Lung (tissue), 12 donors: ENCODE data around the gene CFI. TPM values are rescaled to one million over a fixed set of nuclear protein-coding genes. Genes with fewer than 3 reads are reported as not detected.

Source experiments
- ATAC-seq: fragments of 200-7000 bp; cut with Tn5 transposase; one replicate; pipeline ENCODE4 v1.9.1; 2020; ENCODE audit warnings: moderate number of reproducible peaks; ENCODE audit not compliant: insufficient read depth, low FRiP score
- DNase-seq, 3 donors: peaks; one replicate each; pipeline ENCODE4 v3.0.0-alpha.2; 2013 to 2017
- H3K27ac ChIP-seq, 2 donors: one replicate each; pipeline ENCODE4 v1.5.1; 2013; ENCODE audit warnings: mild to moderate bottlenecking in 2 of 2, moderate library complexity in 2 of 2, control low read depth in 1 of 2, inconsistent platforms in 1 of 2, low read depth in 1 of 2, low read length in 1 of 2
- H3K27me3 ChIP-seq, 3 donors: one replicate each; pipeline ENCODE4 v1.5.1; 2013; ENCODE audit warnings: low read length in 2 of 3; ENCODE audit not compliant: control insufficient read depth in 3 of 3, insufficient read depth in 3 of 3
- H3K36me3 ChIP-seq, 4 donors: one replicate each; pipeline ENCODE4 v1.5.1; 2013; ENCODE audit warnings: low read length in 4 of 4, mild to moderate bottlenecking in 1 of 4, moderate library complexity in 1 of 4; ENCODE audit not compliant: control insufficient read depth in 4 of 4, insufficient read depth in 4 of 4
- H3K4me1 ChIP-seq, 5 donors: one replicate each; pipeline ENCODE4 v1.5.1; 2013; ENCODE audit warnings: low read length in 5 of 5, mild to moderate bottlenecking in 2 of 5, moderate library complexity in 1 of 5; ENCODE audit not compliant: control insufficient read depth in 5 of 5, insufficient read depth in 5 of 5
- H3K4me3 ChIP-seq: one replicate; pipeline ENCODE4 v1.5.1; 2013; ENCODE audit warnings: mild to moderate bottlenecking, control low read depth, moderate library complexity
- H3K9ac ChIP-seq, 2 donors: one replicate each; pipeline ENCODE4 v1.5.1; 2013; ENCODE audit warnings: low read length in 2 of 2, control low read depth in 1 of 2; ENCODE audit not compliant: insufficient read depth in 1 of 2
- H3K9me3 ChIP-seq, 4 donors: one replicate each; pipeline ENCODE4 v1.5.1; 2013; ENCODE audit warnings: low read length in 3 of 4, mild to moderate bottlenecking in 1 of 4, moderate library complexity in 1 of 4; ENCODE audit not compliant: control insufficient read depth in 4 of 4, insufficient read depth in 3 of 4
- CTCF ChIP-seq: IDR thresholded peaks from 2 replicates; pipeline ENCODE4 v1.5.1; 2012; ENCODE audit warnings: mild to moderate bottlenecking; ENCODE audit errors: control extremely low read depth, extremely low read depth
- WGBS, 2 donors: extraction: QIAGEN DNeasy Blood & Tissue Kit; methylation state at CpG; one replicate each; pipeline ENCODE4 v1.1.7; 2013; 5-methylcytosine and 5-hydroxymethylcytosine counted together
- polyA plus RNA-seq, 2 donors: library from polyadenylated mRNA; stranded (reverse); fragments of 200-250 nt; gene quantifications; one replicate each; pipeline ENCODE4 v1.2.1, GENCODE V29; 2013
- total RNA-seq, 2 donors: library from RNA; depleted of rRNA in 1 of 2; stranded (reverse); fragments of >200 nt in 1 of 2; gene quantifications; one replicate each; pipeline ENCODE4 v1.2.1, GENCODE V29; 2014 to 2021
- donor health status: control.
- donor health status: control.
- donor health status: Bipolar disorder and iron deficiency.
- donor health status: healthy.
- donor health status: DM: yes; HTN: yes; CAD: no.

Gene CFI
- total and polyA plus RNA-seq, 4 donors, result 38.2 to 150 (median 60.8) TPM

GRCh38 chr4:109847896-109848442 is 46.2 kb upstream of the CFI start, which contains the start of gene LRIT3:
Gene LRIT3, plus strand, starts transcription at chr4:109848107. Its CDS starts 95 bp downstream, at chr4:109848202.
- Histone ChIP-seq H3K9ac (no peak within 1 kb of the TSS), H3K9me3 (no peaks in the 10 kb centered on the region), H3K4me3 (no peak within 1 kb of the TSS), H3K27ac (no peak within 1 kb of the TSS), H3K27me3 (no peaks in the 10 kb centered on the region), H3K4me1 (no peaks in the 10 kb centered on the region), H3K36me3 (no peaks in the 10 kb centered on the region)
- 82 to 86% methylated on average over 5 of the region's 5 CpGs for WGBS, 2 donors
- TF ChIP-seq CTCF, result no peak
- DNase-seq, result no peak
- no peak for ATAC-seq

- no peaks in the 10 kb centered on the region for H3K9me3 ChIP-seq
- DNase-seq (no peak), ATAC-seq (no peak)
- no peak overlapping the region for H3K4me3 ChIP-seq
- no peaks in the 10 kb centered on the region for H3K36me3 ChIP-seq
- no peaks in the 10 kb centered on the region for H3K27me3 ChIP-seq
- H3K27ac ChIP-seq, result no peak overlapping the region
- TF ChIP-seq CTCF, result no peak
- H3K9ac ChIP-seq, result no peak overlapping the region
- H3K4me1 ChIP-seq, result no peaks in the 10 kb centered on the region
- WGBS, 2 donors, result 44 to 59% methylated on average over 6 of the region's 6 CpGs
Observed at GRCh38 chr4:109846395-109847098, 44.7 kb upstream of the CFI start.

GRCh38 chr4:109836985-109837384 is 35.2 kb upstream of the CFI start:
- Histone ChIP-seq H3K4me3 (no peak overlapping the region), H3K27ac (no peak overlapping the region), H3K9ac (no peak overlapping the region), H3K36me3 (peaks cover 0 to 2% (median 0%) of the 10 kb centered on the region in 4 donors), H3K27me3 (no peaks in the 10 kb centered on the region), H3K4me1 (no peaks in the 10 kb centered on the region), H3K9me3 (no peaks in the 10 kb centered on the region)
- no peak for ATAC-seq
- DNase-seq, result peak in 2 of 3 donors; percentile 43 to 53
- no peak for TF ChIP-seq CTCF
- 82 to 97% methylated on average over 3 of the region's 3 CpGs for WGBS, 2 donors
